ENCODE measurements around the gene TBX15.

The TBX15 gene

GRCh38 chr1:118954301-118954905 lies 33.7 kb downstream of the TBX15 start:
- TF ChIP-seq TAF1 (IDR thresholded peaks at IDR 0.05; ENCODE audit: borderline replicate concordance, insufficient read depth, low read length) (no peak), FOXP2 (optimal IDR thresholded peaks at IDR 0.05; ENCODE audit: borderline replicate concordance, extremely low read depth, extremely low read length, insufficient read depth) (no peak), POLR2AphosphoS5 (IDR thresholded peaks at IDR 0.05; ENCODE audit: low read depth, low read length) (no peak), REST (IDR thresholded peaks at IDR 0.05; ENCODE audit: insufficient read depth in 1 of 2, low read depth in 2 of 2, low read length in 2 of 2) (no peak), SIN3A (IDR thresholded peaks at IDR 0.05; ENCODE audit: borderline replicate concordance, insufficient read depth, low read length) (no peak)

- TF ChIP-seq REST (IDR thresholded peaks at IDR 0.05; ENCODE audit: insufficient read depth in 1 of 2, low read depth in 2 of 2, low read length in 2 of 2), result no peak
- no peak for TF ChIP-seq TAF1 (IDR thresholded peaks at IDR 0.05; ENCODE audit: borderline replicate concordance, insufficient read depth, low read length)
- no peak for TF ChIP-seq POLR2AphosphoS5 (IDR thresholded peaks at IDR 0.05; ENCODE audit: low read depth, low read length)
- TF ChIP-seq SIN3A (IDR thresholded peaks at IDR 0.05; ENCODE audit: borderline replicate concordance, insufficient read depth, low read length), result no peak
- no peak for TF ChIP-seq FOXP2 (optimal IDR thresholded peaks at IDR 0.05; ENCODE audit: borderline replicate concordance, extremely low read depth, extremely low read length, insufficient read depth)
Observed at GRCh38 chr1:118951270-118951936, 36.7 kb downstream of the TBX15 start.

GRCh38 chr1:118949315-118949714 lies 38.8 kb downstream of the TBX15 start:
- TF ChIP-seq FOXP2 (optimal IDR thresholded peaks at IDR 0.05; ENCODE audit: borderline replicate concordance, extremely low read depth, extremely low read length, insufficient read depth) (no peak), SIN3A (IDR thresholded peaks at IDR 0.05; ENCODE audit: borderline replicate concordance, insufficient read depth, low read length) (no peak), POLR2AphosphoS5 (IDR thresholded peaks at IDR 0.05; ENCODE audit: low read depth, low read length) (no peak), REST (IDR thresholded peaks at IDR 0.05; ENCODE audit: insufficient read depth in 1 of 2, low read depth in 2 of 2, low read length in 2 of 2) (no peak), TAF1 (IDR thresholded peaks at IDR 0.05; ENCODE audit: borderline replicate concordance, insufficient read depth, low read length) (no peak)

GRCh38 chr1:118948846-118949245 lies 39.3 kb downstream of the TBX15 start:
- no peak for TF ChIP-seq TAF1 (IDR thresholded peaks at IDR 0.05; ENCODE audit: borderline replicate concordance, insufficient read depth, low read length)

GRCh38 chr1:118948351-118948750 lies 39.8 kb downstream of the TBX15 start:
- TF ChIP-seq POLR2AphosphoS5 (IDR thresholded peaks at IDR 0.05; ENCODE audit: low read depth, low read length) (no peak), FOXP2 (optimal IDR thresholded peaks at IDR 0.05; ENCODE audit: borderline replicate concordance, extremely low read depth, extremely low read length, insufficient read depth) (no peak), TAF1 (IDR thresholded peaks at IDR 0.05; ENCODE audit: borderline replicate concordance, insufficient read depth, low read length) (no peak), REST (IDR thresholded peaks at IDR 0.05; ENCODE audit: insufficient read depth in 1 of 2, low read depth in 2 of 2, low read length in 2 of 2) (no peak), SIN3A (IDR thresholded peaks at IDR 0.05; ENCODE audit: borderline replicate concordance, insufficient read depth, low read length) (no peak)

Data from PFSK-1 (cell line).